Globus pallidus (tissue), 1 donor: ENCODE measurements around the gene PSMC3IP.

ENCODE experiments used
- DNase-seq: peaks from one replicate; pipeline ENCODE4 v3.0.0-alpha.2; 2015; ENCODE audit warnings: low spot score

The PSMC3IP gene

GRCh38 chr17:42585353-42585752, 7.8 kb upstream of the PSMC3IP start:
- no peak for DNase-seq

GRCh38 chr17:42584880-42585279, 7.4 kb upstream of the PSMC3IP start:
- no peak for DNase-seq

DNA sequence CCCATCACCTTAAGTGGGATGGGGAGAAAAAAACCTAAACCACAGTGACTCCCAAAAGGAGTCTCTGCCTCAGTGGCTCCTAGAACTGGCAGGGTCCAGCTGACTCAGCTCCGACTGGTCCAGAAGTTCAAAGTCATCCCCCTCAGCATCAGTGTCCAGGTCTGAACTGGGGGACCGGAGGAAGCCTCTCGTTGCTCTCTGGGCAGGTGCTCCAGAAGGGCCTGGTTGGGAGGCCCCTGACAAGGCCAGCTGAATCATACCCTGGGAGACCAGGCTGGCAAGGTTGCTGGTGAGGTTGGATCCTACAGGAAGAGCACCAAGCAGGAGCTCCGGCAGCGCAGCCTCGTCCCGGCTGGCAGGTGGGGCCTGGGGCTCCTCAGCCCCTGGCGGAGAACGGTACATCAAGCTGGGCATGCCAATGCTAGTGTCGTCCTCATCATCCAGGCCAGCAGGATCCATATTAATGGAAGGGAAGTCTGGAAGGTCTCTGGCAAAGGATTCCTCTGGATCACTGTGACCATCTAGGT, 4.3 kb upstream of the PSMC3IP start:
- no peak for DNase-seq

- no peak for DNase-seq
Measured at GRCh38 chr17:42579794-42580551, 2.4 kb upstream of the PSMC3IP start.

GRCh38 chr17:42578282-42578869, 847 bp upstream of the PSMC3IP start:
- DNase-seq, result peak; percentile 70

- no peak for DNase-seq
Measured at GRCh38 chr17:42577140-42577531, 393 bp downstream of the PSMC3IP start.

DNA sequence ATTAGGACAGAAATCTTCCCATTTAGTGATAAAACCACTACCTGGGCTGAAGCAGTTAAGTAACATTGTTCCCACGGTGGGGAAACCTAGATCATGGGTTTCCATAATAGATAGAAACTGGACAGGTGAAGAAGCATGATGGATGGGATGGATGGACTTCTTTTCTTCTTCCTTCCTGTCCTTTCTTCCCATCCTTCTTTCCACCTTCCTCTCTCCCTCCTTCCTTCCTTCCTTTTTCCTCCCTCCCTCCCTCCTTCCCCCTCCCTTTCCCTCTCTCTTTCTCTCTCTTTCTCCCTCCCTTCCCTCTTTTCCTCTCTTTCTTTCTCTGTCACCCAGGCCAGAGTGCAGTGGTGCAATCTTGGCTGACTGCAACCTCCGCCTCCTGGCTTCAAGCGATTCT, 3.1 kb downstream of the PSMC3IP start:
- no peak for DNase-seq

DNA sequence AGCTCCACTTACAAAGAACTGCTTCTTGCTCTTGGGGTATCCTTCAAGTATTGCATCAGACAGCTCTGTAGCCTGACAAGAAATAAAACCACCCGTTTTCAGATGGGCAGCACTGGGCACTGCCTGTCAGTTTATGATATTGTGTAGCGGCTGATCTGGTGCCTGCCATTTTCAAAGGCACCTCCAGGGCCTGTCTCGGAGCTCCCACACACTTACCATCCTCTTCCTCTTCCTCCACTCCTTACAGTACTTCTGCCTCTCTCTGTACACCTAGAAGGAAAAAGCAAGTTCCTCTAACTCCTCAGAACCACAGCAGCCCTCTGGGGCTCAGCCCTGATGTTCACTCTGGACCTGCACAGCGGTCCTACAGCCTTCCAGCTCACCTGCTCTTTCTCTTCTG, 4.4 kb downstream of the PSMC3IP start:
- DNase-seq, result no peak

GRCh38 chr17:42571435-42572225, 5.9 kb downstream of the PSMC3IP start:
- no peak for DNase-seq

GRCh38 chr17:42568341-42569111, 9.0 kb downstream of the PSMC3IP start:
- no peak for DNase-seq

GRCh38 chr17:42566883-42567573, 10.5 kb downstream of the PSMC3IP start, which contains the start of gene MLX:
TSS of gene MLX (plus strand) at chr17:42567100. CDS start at chr17:42567125, 25 bp downstream.
- peak; percentile 90 for DNase-seq

DNA sequence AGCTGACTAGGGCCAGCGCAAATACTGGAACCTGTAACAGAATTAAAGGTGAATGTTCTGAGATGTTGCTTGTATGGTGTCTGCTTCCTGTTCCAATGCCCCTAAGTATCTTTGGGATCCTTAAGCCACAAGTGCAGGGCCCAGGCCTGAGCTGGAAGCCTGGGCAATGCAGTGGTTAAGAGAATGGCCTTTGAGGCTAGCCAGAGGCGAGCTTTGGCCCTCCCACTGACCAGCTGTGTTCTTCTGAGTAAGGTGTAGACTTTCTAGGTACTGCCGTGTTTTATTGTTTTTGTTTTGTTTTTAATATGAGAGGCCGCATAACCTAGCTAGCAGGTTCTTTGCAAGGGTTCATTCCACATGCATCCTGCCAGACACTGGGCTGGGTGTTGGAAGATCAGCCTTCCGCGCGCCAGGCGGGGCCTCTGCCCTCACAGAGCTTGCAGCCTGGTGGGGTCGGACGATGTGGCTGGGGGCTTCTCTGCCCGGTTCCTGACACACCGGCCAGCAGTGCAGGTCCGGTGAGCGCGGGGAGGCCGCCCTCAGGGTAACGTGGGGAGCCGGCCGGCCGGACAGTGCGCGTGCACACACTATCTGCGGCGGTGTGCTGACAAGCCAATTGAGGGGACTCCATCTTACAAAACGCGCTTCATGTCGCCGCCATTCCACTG, 11.2 kb downstream of the PSMC3IP start:
- DNase-seq, result no peak

DNA sequence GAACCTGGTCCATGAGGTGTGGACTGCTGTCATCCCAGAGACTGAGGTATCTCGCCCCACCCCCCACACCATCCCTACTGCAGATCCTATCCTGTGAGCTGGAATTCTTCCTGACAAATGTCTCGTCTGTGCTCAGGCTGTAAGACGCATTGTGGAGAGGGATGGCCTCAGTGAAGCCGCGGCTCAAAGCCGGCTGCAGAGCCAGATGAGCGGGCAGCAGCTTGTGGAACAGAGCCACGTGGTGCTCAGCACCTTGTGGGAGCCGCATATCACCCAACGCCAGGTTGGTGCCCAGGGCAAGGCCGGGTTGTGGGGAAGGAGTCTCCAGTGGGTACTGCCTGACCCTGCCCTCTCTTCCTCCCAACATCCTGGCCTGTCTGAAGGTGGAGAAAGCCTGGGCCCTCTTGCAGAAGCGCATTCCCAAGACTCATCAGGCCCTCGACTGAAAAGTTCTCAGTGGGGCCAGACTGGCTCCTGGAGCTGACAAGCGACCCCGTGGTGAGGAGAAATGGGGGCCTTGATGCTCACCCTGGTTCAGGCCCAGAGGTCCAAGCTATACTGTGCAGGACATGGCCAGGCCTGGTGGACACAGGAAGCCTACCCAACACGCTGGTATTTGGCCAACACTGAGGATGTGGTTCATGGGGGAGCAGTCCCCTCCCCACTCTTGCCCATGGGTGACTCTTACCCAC, 11.9 kb downstream of the PSMC3IP start:
- DNase-seq, result no peak

DNA sequence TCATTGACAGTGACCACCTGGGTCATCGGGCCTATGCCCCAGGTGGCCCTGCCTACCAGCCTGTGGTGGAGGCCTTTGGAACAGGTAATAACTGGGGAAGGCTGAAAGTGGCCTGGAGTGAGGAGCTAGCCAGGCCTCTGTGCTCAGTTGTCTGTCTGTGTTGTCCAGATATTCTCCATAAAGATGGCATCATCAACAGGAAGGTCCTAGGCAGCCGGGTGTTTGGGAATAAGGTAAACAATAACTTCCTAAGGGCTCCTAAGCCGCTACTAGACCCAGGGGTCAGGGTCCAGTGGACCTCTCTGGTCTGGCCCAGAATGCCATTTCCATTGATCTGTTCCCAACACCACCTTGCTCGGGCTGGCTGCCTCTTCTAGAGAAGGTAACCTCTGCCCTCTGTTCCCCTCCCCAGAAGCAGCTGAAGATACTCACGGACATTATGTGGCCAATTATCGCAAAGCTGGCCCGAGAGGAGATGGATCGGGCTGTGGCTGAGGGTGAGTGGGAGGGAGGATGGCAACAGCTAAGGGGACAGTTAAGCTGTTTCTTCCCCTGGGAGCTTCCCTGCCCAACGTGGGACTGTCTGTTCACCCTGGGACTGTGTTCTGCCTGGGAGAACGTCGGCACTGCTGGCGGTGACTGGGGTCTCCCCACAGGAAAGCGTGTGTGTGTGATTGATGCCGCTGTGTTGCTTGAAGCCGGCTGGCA, 12.6 kb downstream of the PSMC3IP start:
- DNase-seq, result no peak

DNA sequence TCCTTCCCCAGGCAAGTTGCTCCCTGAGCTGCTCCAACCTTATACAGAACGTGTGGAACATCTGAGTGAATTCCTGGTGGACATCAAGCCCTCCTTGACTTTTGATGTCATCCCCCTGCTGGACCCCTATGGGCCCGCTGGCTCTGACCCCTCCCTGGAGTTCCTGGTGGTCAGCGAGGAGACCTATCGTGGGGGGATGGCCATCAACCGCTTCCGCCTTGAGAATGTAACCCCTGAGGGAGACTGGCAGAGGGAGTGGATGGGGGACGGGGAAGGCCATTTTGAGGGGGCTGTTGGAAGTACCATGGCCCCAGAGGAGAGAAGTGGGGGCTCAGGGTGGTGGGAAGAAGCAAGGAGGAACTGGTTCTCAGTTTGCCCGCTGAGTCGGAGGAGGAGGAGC, 13.6 kb downstream of the PSMC3IP start:
- DNase-seq, result no peak

DNA sequence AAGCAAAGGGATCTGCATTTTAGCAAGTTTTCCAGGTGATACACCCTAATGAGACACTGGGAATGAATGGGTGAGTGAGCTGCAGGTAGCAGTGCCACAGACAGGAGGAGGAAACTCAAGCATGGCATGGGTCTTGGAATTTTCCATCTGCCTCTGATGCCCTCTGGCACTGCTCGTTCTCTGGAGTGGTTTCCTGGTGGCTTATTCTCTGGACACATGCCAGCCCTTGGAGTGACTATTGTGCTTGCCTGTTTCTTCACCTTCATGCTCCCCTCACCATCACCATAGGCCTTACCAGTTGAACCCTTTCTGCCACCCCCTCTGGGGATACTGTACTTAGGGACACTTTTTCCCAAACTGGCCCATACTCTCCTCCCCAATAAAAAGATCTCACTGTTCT, 14.0 kb downstream of the PSMC3IP start:
- DNase-seq, result no peak

GRCh38 chr17:42563143-42563509, 14.4 kb downstream of the PSMC3IP start:
- no peak for DNase-seq

DNA sequence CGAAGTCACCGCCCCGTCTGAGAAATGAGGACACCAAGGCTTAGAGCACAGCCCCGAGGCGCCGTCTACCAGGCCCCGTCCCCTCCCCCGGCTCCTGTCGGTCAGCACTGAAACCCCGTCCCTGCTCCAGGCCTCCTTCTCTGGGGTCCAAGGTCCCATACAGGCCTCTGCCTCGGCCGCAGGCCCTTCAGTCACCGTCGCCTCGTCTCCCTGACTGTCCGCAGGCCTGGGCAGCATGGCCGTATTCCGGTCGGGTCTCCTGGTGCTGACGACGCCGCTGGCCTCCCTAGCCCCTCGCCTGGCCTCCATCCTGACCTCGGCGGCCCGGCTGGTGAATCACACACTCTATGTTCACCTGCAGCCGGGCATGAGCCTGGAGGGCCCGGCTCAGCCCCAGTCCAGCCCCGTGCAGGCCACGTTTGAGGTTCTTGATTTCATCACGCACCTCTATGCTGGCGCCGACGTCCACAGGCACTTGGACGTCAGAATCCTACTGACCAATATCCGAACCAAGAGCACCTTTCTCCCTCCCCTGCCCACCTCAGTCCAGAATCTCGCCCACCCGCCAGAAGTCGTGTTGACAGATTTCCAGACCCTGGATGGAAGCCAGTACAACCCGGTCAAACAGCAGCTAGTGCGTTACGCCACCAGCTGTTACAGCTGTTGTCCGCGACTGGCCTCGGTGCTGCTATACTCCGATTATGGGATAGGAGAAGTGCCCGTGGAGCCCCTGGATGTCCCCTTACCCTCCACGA, 15.0 kb downstream of the PSMC3IP start:
- no peak for DNase-seq

DNA sequence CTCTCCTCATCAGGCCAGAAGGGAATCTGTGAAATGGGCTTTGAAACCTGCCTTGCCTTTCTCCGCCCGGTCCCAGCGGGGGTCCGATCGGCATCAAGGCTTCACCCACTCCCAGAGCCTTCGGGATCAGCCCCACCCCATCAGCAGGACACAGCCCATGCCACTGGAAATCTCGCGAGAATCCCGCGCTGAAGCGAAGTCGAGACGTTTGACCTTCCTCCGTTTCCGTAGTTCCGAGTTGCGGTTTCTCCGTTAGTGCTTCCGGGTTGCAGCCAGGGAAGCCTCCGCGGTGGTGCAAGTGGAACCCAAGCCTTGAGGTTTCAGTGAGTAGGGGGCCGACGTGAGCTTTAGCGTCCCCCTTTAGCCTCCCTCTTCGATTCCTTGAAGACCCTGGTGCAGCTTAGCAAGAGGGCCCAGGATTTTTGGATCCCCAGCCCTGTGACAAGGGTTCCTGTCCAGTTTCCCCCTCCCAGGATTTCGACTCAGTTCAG, 15.6 kb downstream of the PSMC3IP start, which contains the start of gene COASY:
COASY (plus strand) TSS at position 252 of the 491 bp plus-strand sequence. CDS start 475 bp downstream, outside the sequence.
- DNase-seq, result peak; percentile 94
